ENCODE measurements around the gene TOGARAM2.

GRCh38 chr2:29082804-29083495 is 101.9 kb downstream of the TOGARAM2 start:
- TF ChIP-seq SIN3A (conservative IDR thresholded peaks at IDR 0.05 in 1 of 2, IDR thresholded peaks at IDR 0.05 in 1 of 2; ENCODE audit: low read depth in 1 of 2, low read length in 2 of 2) (no peak), TEAD4 (IDR thresholded peaks at IDR 0.05; ENCODE audit: low read depth, low read length) (no peak), POLR2A (IDR thresholded peaks at IDR 0.05; ENCODE audit: control extremely low read depth in 1 of 2, low read depth in 2 of 2, low read length in 2 of 2) (no peak), POLR2AphosphoS5 (IDR thresholded peaks at IDR 0.05; ENCODE audit: low read depth, low read length) (no peak), TAF7 (optimal IDR thresholded peaks at IDR 0.05; ENCODE audit: borderline replicate concordance, low read depth, low read length) (no peak), RAD21 (IDR thresholded peaks at IDR 0.05 in 1 of 2, conservative IDR thresholded peaks at IDR 0.05 in 1 of 2; ENCODE audit: low read depth in 2 of 2, low read length in 2 of 2) (no peak), ATF3 (IDR thresholded peaks at IDR 0.05; ENCODE audit: insufficient read depth, low read depth, low read length) (no peak), CHD7 (IDR thresholded peaks at IDR 0.05; ENCODE audit: insufficient replicate concordance, low read length) (no peak), RNF2 (IDR thresholded peaks at IDR 0.05; ENCODE audit: borderline replicate concordance, low read depth, low read length, missing control alignments, poor library complexity, severe bottlenecking) (no peak), KDM4A (IDR thresholded peaks at IDR 0.05; ENCODE audit: low read depth, low read length, severe bottlenecking) (no peak), EZH2 (IDR thresholded peaks at IDR 0.05; ENCODE audit: low read depth, low read length, severe bottlenecking) (no peak), EGR1 (IDR thresholded peaks at IDR 0.05; ENCODE audit: borderline replicate concordance, low read depth, low read length) (no peak)
- TF ChIP-seq, protein P1, sequence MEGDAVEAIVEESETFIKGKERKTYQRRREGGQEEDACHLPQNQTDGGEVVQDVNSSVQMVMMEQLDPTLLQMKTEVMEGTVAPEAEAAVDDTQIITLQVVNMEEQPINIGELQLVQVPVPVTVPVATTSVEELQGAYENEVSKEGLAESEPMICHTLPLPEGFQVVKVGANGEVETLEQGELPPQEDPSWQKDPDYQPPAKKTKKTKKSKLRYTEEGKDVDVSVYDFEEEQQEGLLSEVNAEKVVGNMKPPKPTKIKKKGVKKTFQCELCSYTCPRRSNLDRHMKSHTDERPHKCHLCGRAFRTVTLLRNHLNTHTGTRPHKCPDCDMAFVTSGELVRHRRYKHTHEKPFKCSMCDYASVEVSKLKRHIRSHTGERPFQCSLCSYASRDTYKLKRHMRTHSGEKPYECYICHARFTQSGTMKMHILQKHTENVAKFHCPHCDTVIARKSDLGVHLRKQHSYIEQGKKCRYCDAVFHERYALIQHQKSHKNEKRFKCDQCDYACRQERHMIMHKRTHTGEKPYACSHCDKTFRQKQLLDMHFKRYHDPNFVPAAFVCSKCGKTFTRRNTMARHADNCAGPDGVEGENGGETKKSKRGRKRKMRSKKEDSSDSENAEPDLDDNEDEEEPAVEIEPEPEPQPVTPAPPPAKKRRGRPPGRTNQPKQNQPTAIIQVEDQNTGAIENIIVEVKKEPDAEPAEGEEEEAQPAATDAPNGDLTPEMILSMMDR (IDR thresholded peaks at IDR 0.05; ENCODE audit: control extremely low read depth in 1 of 3, insufficient read depth in 1 of 3, low read depth in 1 of 3, low read length in 3 of 3), result no peak
- TF ChIP-seq, protein P2, sequence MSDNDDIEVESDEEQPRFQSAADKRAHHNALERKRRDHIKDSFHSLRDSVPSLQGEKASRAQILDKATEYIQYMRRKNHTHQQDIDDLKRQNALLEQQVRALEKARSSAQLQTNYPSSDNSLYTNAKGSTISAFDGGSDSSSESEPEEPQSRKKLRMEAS (IDR thresholded peaks at IDR 0.05), result no peak

Data from H1 (cell line).